ENCODE data around the gene TNS1.

TNS1 gene

GRCh38 chr2:217902379-217903141, 100.2 kb downstream of the TNS1 start:
- in situ Hi-C loops (cut with MboI; ENCODE audit: low sequenced_read_pairs) = no loop called here

- in situ Hi-C loops (cut with MboI; ENCODE audit: low sequenced_read_pairs) = no loop called here
Measured at GRCh38 chr2:217901835-217902378, 100.9 kb downstream of the TNS1 start.

DNA sequence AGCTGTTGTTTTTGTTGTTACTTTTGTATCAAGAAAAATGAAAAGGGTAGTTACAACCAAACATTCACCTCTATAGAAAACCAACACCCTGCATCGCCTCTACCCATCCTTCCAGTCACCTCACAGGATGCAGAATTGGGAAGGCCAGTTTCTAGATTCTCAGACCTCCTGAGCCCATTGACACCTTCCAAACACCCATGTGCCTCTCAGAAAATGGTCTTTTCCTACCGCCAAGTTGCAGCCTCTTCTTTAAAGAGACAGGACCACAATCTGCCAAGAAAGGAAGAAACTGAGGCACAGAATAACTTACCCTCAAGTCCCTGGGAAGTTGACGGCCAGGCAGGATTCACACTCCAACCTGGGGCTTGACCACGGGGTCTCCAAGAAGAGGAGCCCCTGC, 101.4 kb downstream of the TNS1 start:
- in situ Hi-C loops (cut with MboI; ENCODE audit: low sequenced_read_pairs) = no loop called here

DNA sequence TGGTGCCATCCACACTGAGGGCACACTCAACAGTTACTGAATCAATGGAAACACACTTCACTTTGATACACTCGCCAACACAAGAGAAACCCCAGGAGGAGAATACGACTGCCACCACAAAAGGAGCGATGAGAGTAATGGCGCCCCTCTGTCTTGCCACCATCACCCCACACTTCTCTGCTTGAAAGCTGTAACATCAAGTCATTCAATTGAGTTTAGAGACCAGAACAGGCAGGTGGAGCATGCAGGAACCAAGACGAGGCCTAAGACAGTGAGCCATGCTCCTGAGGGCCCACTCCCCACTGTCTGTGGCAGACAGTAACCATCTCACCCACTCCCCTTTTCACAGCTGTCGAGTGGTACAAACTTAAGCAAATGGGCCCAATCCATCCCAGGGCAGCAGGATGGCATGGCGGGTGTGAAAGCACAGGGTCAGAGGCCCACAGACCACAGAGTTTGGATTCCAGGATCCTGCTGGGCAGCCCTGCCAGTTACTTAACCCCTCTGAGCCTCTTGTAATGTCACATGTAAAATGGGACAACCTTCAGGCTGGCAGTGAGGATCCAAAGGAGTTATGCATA, 101.9 kb downstream of the TNS1 start:
- in situ Hi-C loops (cut with MboI; ENCODE audit: low sequenced_read_pairs) = no loop called here

DNA sequence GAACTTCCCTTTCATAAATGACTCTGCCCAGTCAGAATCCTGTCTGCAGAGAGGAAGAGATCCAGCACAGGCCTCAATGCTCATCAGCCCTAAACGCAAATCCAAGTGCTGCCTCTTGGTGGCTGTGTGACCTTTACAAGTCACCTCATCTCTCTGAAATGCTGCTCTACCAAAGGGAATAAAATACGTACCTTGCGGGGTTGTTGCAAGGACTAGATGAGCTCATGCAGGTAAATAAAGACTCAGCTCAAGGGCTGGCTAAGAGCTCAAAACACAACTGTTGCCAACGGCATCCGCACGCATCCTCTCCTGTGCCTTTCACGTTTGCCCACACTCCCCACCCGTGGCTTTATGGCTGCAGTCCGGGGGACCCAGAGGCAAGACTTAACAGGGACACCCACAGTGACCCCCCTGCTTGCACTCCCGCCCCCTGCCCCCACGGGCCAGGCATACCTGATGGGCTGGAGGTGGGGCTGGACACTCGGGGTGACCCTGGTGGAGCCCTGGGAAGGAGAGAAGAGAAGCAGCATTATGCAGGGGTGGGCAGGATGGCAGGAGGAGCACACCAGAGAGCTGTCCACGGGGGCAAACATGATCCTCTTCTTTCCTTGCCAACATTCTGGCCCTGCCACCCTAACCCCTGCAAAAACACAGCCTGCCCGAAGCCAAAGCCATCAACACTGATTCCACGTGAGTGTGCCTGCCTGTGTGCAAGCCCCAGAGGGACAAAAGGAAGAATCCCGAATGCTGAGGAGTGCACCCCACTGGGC, 102.6 kb downstream of the TNS1 start:
- in situ Hi-C loops (cut with MboI; ENCODE audit: low sequenced_read_pairs) = no loop called here

GRCh38 chr2:217899231-217900009, 103.4 kb downstream of the TNS1 start:
- in situ Hi-C loops (cut with MboI; ENCODE audit: low sequenced_read_pairs) = no loop called here

DNA sequence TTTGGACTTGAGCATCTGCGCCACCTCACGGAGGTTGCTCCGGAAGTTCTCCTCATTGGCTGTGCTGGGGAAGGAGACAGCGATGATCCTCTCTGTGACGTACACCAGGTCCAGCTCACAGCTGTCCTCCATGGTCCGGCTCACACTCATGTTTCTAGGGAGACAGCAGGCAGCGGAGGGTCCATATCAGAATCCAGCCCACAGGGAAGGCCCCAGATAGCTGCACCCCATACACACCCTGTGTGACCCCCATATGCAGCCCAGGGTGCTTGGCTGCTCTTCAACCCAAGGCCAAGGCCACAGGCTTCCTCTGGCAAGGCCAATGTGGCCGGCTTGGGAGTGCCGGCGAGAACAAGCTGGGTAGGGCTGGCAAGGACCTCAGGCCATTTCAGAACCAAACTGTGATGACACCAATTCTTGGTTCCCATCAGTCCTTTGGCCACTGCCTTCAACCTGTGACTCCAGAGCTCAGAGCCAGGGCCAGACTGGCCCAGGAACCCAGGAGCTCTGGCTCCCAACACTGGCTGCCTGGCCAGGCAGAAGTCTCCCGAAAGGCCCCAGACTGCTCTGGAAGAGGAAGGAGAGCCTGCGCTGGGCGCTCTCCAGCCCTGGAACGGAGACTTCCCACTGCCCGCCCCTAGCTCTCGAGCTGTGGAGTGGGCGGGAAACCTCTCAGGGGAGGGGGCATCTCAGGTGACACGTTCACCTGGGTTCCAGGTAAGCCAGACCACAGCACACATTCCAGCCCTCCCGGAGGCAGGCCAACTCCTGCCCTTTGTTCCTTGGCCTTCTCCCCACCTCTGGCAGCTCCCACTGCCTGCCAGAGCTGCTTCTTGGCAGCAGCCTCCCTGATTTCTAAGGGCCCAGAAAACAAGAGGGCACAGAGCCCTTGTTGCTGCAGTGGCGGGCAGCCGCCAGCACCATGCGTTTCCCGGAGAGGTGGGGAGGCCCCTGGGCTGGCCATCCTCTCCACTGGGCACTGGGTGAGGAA, 104.7 kb downstream of the TNS1 start:
- in situ Hi-C loops (cut with MboI; ENCODE audit: low sequenced_read_pairs) = no loop called here

- in situ Hi-C loops (cut with MboI; ENCODE audit: low sequenced_read_pairs) = no loop called here
Measured at GRCh38 chr2:217897091-217897715, 105.6 kb downstream of the TNS1 start.

DNA sequence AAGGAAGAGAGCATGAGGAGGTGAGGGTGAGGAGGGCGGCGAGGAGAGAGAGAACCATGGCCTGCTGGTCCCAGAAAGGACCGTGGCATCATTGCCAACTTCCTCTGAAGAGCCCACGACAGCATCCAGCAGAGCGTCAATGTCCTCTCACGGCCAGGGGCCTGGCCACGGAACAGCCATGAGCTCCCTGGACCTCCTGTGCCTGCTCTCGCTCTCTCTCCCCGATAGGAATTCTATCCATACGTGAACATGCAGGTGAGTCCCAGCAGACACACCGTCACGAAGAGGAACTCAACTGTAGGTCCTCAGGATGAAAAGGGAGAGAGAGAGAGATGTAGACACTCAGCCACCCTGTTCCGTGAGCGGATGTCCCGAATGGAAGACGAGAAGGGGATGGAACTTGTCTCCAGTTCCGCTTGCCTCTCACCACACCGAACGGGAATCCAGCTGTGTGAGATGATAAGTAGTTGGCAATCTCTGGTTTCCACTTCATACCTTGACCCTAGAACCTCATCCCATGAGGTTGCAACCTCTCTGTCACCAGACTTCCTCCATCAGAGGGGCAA, 107.6 kb downstream of the TNS1 start:
- in situ Hi-C loops (cut with MboI; ENCODE audit: low sequenced_read_pairs) = no loop called here

DNA sequence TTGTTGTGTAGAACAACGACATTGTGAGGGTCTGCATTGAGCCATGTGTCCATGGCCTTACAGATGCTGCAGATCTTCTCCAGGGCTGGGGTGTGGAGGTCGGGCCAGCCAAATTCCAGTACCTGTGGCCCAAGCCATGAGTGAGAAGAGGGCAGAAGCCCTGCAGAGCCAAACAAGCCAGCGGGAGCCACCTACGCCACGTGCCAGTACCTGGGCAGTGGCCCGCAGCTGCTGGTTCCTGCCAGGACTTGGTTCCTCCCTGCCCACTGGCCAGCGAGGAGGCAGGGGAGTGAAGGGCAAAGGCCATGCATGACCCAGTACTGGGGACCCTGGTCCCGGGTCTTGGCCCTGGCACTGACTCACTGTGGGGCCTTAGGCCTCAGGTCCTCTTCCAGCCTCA, 109.4 kb downstream of the TNS1 start:
- in situ Hi-C loops (cut with MboI; ENCODE audit: low sequenced_read_pairs) = no loop called here

GRCh38 chr2:217892560-217892959, 110.2 kb downstream of the TNS1 start:
- in situ Hi-C loops (cut with MboI; ENCODE audit: low sequenced_read_pairs) = no loop called here

DNA sequence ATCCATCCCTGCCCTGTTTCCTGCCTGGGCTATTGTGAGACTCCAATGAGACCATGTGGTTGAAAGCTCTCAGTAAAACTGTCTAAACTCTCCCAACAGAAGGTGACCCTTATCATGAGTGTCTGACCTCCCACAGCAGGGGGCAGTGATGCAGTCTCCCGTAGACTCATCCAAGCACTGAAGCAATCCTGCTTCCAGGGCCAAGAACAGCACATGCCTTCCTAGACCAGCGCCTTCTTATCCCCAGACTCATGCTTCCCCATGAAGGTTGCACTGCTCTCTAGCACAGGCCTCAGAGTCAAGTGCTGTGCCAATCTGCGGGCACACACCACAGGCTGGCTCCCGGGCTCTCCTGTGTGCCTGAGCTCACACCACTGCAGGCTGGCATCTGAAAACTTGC, 112.3 kb downstream of the TNS1 start:
- in situ Hi-C loops (cut with MboI; ENCODE audit: low sequenced_read_pairs) = no loop called here

GRCh38 chr2:217889656-217890055, 113.1 kb downstream of the TNS1 start:
- in situ Hi-C loops (cut with MboI; ENCODE audit: low sequenced_read_pairs) = loop anchor here (5.0 kb wide), 1 partner anchor 97 kb away; no protein-coding TSS in a partner anchor

DNA sequence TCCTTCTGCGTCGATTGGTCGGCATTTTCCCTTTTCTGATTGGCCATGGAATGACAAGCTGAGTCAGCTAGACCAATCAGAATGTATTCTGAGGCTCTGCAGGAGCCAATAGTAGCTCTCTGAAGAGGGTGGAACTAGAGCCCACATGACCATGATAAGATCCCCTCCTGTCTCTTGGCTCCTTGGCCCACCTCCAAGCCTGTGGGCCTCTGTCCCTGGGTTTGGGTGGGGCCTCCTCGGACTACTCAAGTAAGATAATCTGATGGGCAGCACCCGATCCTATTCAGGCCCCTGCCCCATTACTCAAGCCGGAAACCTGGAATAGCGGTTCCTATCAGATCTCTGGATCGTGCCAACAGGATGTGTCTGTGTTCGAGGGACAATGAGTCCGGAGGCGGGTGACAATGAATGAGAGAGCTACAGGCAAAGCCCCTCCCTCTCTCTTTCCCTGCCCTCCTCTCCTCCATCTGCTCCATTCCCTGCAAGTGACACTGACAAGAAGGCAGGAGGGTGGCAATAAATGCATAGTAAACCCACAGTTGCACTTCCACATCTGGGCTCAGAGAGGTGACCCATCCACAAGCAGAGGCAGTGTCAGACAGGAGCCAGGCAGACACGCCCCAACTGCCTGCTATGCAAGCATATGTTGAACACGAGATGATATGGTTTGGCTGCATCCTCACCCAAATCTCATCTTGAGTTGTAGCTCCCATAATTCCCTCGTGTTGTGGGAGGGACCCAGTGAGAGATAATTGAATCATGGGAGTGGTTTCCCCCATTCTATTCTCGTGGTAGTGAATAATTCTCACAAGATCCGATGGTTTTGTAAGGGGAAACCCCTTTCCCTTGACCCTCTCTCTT, 114.7 kb downstream of the TNS1 start:
- in situ Hi-C loops (cut with MboI; ENCODE audit: low sequenced_read_pairs) = loop anchor here (5.0 kb wide), 1 partner anchor 96 kb away; no protein-coding TSS in a partner anchor

DNA sequence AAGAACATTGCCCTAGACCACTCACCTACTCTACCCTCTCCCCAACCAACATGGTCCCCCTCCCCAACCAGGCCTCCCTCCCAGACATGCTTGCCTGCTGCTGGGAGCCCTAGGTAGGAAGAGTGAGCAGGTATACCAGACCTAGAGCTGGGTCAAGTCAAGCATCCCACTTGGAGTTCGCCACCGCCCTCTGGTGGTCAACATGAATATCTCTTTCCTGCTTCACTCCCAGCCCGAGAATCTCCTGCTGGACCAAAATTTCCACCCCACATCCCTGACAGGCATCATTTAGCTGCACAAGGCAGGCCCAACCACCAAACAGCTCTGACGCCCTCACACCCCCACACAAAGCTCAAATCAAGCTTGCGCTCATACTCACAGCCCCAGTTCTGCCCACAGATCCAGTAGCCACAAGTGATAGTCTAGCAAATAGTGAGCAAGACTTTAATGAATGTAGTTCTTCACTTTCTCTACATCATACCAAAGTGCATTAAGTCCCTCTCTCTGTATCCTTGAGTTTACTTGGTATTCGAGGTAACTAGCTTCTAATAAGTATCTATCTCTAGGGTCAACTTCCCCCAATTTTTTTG, 116.0 kb downstream of the TNS1 start:
- in situ Hi-C loops (cut with MboI; ENCODE audit: low sequenced_read_pairs) = loop anchor here (5.0 kb wide), 1 partner anchor 95 kb away; no protein-coding TSS in a partner anchor

DNA sequence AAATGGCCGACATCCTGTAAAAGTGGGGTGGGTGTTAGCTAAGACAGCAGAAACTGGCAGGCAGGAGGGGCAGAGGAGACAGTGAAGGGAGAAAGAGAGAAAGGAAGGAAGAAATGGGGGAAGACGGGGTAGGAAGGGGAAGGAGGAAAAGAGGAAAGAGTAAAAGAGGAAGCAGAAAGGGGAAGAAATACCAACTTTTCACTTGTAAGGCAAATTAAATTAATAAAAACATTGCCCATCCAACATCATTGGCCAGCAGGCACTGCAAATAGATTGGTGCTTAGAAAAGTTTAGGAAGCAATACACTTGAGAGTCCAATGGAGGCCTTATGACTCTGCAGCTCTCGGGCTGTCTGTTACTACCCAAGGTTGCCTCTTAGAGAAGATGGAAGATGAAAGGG, 116.7 kb downstream of the TNS1 start:
- in situ Hi-C loops (cut with MboI; ENCODE audit: low sequenced_read_pairs) = loop anchor here (5.0 kb wide), 1 partner anchor 94 kb away; no protein-coding TSS in a partner anchor

GRCh38 chr2:217884985-217885384, 117.8 kb downstream of the TNS1 start:
- in situ Hi-C loops (cut with MboI; ENCODE audit: low sequenced_read_pairs) = loop anchor here (5.0 kb wide), 1 partner anchor 93 kb away; no protein-coding TSS in a partner anchor
